Measurements from ENCODE around the gene CSNK2A1. TPM values are rescaled to one million over a fixed set of nuclear protein-coding genes. Genes with fewer than 3 reads are reported as not detected.

CSNK2A1 gene
- total RNA-seq, 6 donors from 2014 or later, result 54.4 to 111 (median 79.8) TPM

DNA sequence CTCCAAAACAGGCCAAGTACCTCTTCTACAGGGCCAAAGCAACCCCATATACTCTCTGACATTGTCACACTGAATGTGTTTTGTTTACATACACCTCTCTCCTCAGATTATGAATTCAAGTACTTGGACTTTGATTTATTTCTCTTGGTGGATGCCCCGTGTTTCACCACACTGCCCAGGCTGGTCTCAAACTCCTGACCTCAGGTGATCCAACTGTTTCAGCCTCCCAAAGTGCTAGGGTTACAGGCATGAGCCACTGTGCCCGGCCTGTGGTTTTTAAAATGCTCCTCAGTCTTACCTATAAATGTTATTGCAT is 16.1 kb downstream of the CSNK2A1 start:
- Histone ChIP-seq H3K36me3 (peaks cover 0 to 43% (median 9%) of the 10 kb centered on the region in 4 donors), H3K27ac (no peak overlapping the region), H3K4me1 (peaks cover 0 to 18% (median 7%) of the 10 kb centered on the region in 4 donors), H3K4me3 (no peak overlapping the region), H3K27me3 (no peaks in the 10 kb centered on the region), H3K9me3 (peaks cover 0 to 6% (median 0%) of the 10 kb centered on the region in 4 donors)
- ATAC-seq (ENCODE audit: low FRiP score in 2 of 2) (no peak), DNase-seq (no peak)
- TF ChIP-seq POLR2AphosphoS5 (IDR thresholded peaks at IDR 0.05), result no peak
- no peak for TF ChIP-seq EP300 (IDR thresholded peaks at IDR 0.05)
- TF ChIP-seq POLR2A (IDR thresholded peaks at IDR 0.05), result no peak
- TF ChIP-seq, protein P1, sequence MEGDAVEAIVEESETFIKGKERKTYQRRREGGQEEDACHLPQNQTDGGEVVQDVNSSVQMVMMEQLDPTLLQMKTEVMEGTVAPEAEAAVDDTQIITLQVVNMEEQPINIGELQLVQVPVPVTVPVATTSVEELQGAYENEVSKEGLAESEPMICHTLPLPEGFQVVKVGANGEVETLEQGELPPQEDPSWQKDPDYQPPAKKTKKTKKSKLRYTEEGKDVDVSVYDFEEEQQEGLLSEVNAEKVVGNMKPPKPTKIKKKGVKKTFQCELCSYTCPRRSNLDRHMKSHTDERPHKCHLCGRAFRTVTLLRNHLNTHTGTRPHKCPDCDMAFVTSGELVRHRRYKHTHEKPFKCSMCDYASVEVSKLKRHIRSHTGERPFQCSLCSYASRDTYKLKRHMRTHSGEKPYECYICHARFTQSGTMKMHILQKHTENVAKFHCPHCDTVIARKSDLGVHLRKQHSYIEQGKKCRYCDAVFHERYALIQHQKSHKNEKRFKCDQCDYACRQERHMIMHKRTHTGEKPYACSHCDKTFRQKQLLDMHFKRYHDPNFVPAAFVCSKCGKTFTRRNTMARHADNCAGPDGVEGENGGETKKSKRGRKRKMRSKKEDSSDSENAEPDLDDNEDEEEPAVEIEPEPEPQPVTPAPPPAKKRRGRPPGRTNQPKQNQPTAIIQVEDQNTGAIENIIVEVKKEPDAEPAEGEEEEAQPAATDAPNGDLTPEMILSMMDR (IDR thresholded peaks at IDR 0.05), result no peak
- 92 to 95% methylated on average over 2 of the region's 2 CpGs for WGBS, 2 donors

DNA sequence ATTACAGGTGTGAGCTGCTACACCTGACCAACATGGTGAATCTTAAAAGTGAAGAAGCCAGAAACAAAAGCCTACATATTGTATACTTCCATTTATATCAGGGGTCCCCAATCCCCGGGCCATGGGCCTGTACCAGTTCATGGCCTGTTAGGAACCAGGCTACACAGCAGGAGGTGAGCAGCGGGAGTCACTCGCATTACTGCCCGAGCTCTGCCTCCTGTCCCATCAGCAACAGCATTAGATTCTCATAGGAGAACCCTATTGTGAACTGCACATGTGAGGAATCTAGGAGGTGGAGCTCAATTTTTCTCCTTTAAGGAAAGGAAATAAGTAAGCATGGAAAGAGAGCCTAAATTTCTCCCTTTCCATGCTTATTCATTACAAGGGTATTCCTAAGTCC is 21.7 kb downstream of the CSNK2A1 start:
- DNase-seq (no peak), ATAC-seq (ENCODE audit: low FRiP score in 2 of 2) (no peak)
- H3K27me3 ChIP-seq, result no peaks in the 10 kb centered on the region
- H3K9me3 ChIP-seq, result peaks cover 3 to 14% (median 6%) of the 10 kb centered on the region in 4 donors
- WGBS, 2 donors, result 98 to 100% methylated on average over 4 of the region's 4 CpGs
- TF ChIP-seq EP300 (IDR thresholded peaks at IDR 0.05) (no peak), POLR2A (IDR thresholded peaks at IDR 0.05) (no peak), POLR2AphosphoS5 (IDR thresholded peaks at IDR 0.05) (no peak)
- TF ChIP-seq, protein P1 (IDR thresholded peaks at IDR 0.05), result no peak
- H3K4me3 ChIP-seq, result no peak overlapping the region
- peaks cover 2 to 41% (median 6%) of the 10 kb centered on the region in 4 donors for H3K36me3 ChIP-seq
- H3K27ac ChIP-seq, result no peak overlapping the region
- H3K4me1 ChIP-seq, result peaks cover 0 to 5% (median 0%) of the 10 kb centered on the region in 4 donors

DNA sequence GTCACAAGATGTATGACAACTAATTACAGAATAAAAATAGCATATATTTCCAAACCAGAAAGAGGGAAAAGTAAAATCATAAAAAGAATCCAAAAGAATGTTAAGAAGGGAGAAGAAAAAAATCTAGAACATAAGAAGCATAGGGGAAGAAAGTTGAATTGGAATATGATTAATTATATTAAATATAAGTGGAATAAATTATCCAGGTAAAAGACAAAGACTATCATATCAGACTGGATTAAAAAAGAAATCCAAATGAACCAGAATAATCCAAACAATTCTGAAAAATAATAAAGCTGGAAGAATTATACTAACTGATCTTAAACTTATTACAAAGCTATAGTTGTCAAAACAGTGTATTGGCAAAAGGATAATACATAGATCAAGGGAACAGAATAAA is 23.6 kb downstream of the CSNK2A1 start:
- peaks cover 0 to 8% (median 2%) of the 10 kb centered on the region in 4 donors for H3K4me1 ChIP-seq
- ATAC-seq (ENCODE audit: low FRiP score in 2 of 2), result no peak
- no peak overlapping the region for H3K27ac ChIP-seq
- no peak for DNase-seq
- no peak overlapping the region for H3K4me3 ChIP-seq
- no peaks in the 10 kb centered on the region for H3K27me3 ChIP-seq
- peaks cover 3 to 14% (median 6%) of the 10 kb centered on the region in 4 donors for H3K9me3 ChIP-seq
- peaks cover 0 to 28% (median 1%) of the 10 kb centered on the region in 4 donors for H3K36me3 ChIP-seq
- no peak for TF ChIP-seq EP300 (IDR thresholded peaks at IDR 0.05)
- TF ChIP-seq POLR2A (IDR thresholded peaks at IDR 0.05), result no peak
- no peak for TF ChIP-seq POLR2AphosphoS5 (IDR thresholded peaks at IDR 0.05)
- TF ChIP-seq, protein P1 (IDR thresholded peaks at IDR 0.05), result no peak

GRCh38 chr20:517221-517620 is 26.4 kb downstream of the CSNK2A1 start:
- WGBS, 2 donors, result 18 to 24% methylated on average over 2 of the region's 2 CpGs
- DNase-seq (no peak), ATAC-seq (ENCODE audit: low FRiP score in 2 of 2) (no peak)
- Histone ChIP-seq H3K36me3 (peaks cover 0 to 12% (median 1%) of the 10 kb centered on the region in 4 donors), H3K9me3 (peaks cover 3 to 14% (median 6%) of the 10 kb centered on the region in 4 donors), H3K27ac (no peak overlapping the region), H3K27me3 (no peaks in the 10 kb centered on the region), H3K4me1 (peaks cover 0 to 13% (median 9%) of the 10 kb centered on the region in 4 donors), H3K4me3 (no peak overlapping the region)
- TF ChIP-seq POLR2AphosphoS5 (IDR thresholded peaks at IDR 0.05) (no peak), POLR2A (IDR thresholded peaks at IDR 0.05) (no peak), EP300 (IDR thresholded peaks at IDR 0.05) (no peak)
- TF ChIP-seq, protein P1 (IDR thresholded peaks at IDR 0.05), result no peak

GRCh38 chr20:516799-517198 is 26.8 kb downstream of the CSNK2A1 start:
- DNase-seq (no peak), ATAC-seq (ENCODE audit: low FRiP score in 2 of 2) (no peak)
- Histone ChIP-seq H3K4me1 (peaks cover 0 to 13% (median 9%) of the 10 kb centered on the region in 4 donors), H3K36me3 (peaks cover 0 to 9% (median 1%) of the 10 kb centered on the region in 4 donors), H3K4me3 (no peak overlapping the region), H3K9me3 (peaks cover 3 to 14% (median 6%) of the 10 kb centered on the region in 4 donors), H3K27me3 (no peaks in the 10 kb centered on the region), H3K27ac (no peak overlapping the region)
- WGBS, 2 donors, result 68 to 79% methylated on average over 2 of the region's 2 CpGs
- no peak for TF ChIP-seq POLR2A (IDR thresholded peaks at IDR 0.05)
- no peak for TF ChIP-seq POLR2AphosphoS5 (IDR thresholded peaks at IDR 0.05)
- TF ChIP-seq EP300 (IDR thresholded peaks at IDR 0.05), result no peak
- TF ChIP-seq, protein P1 (IDR thresholded peaks at IDR 0.05), result no peak
